T-helper 2 cell treated with Interferon-gamma antibody and Interleukin-4, amounts not matched to agents 5 μg/mL and 100 μg/mL, for 36 hours (primary cell): ENCODE measurements around the gene TMEM131.
A peak's percentile ranks its signal among the peaks of the same experiment; 100 is the strongest.
"Not testable (repeated sequence)": the region's sequence is repeated elsewhere in the genome, so short reads cannot be mapped to it uniquely, and the experiment has no call there.

Experiments used
- DNase-seq: peaks from one replicate; pipeline ENCODE4 v3.0.0; 2021; ENCODE audit warnings: low spot score
- H3K27ac Mint-ChIP-seq: one replicate; pipeline ENCODE4 v1.8.0; 2021; ENCODE audit warnings: mild to moderate bottlenecking, mixed read lengths
- H3K27me3 Mint-ChIP-seq: one replicate; pipeline ENCODE4 v1.8.0; 2021; ENCODE audit warnings: low read depth, mixed read lengths
- H3K36me3 Mint-ChIP-seq: one replicate; pipeline ENCODE4 v1.8.0; 2021; ENCODE audit warnings: low read depth, mixed read lengths
- H3K4me1 Mint-ChIP-seq: one replicate; pipeline ENCODE4 v1.8.0; 2021; ENCODE audit warnings: low read depth, mixed read lengths
- H3K4me3 Mint-ChIP-seq: one replicate; pipeline ENCODE4 v1.8.0; 2022; ENCODE audit warnings: mild to moderate bottlenecking, moderate library complexity, mixed read lengths
- H3K9me3 Mint-ChIP-seq: one replicate; pipeline ENCODE4 v1.8.0; 2021; ENCODE audit warnings: mixed read lengths

TMEM131 gene, protein sequence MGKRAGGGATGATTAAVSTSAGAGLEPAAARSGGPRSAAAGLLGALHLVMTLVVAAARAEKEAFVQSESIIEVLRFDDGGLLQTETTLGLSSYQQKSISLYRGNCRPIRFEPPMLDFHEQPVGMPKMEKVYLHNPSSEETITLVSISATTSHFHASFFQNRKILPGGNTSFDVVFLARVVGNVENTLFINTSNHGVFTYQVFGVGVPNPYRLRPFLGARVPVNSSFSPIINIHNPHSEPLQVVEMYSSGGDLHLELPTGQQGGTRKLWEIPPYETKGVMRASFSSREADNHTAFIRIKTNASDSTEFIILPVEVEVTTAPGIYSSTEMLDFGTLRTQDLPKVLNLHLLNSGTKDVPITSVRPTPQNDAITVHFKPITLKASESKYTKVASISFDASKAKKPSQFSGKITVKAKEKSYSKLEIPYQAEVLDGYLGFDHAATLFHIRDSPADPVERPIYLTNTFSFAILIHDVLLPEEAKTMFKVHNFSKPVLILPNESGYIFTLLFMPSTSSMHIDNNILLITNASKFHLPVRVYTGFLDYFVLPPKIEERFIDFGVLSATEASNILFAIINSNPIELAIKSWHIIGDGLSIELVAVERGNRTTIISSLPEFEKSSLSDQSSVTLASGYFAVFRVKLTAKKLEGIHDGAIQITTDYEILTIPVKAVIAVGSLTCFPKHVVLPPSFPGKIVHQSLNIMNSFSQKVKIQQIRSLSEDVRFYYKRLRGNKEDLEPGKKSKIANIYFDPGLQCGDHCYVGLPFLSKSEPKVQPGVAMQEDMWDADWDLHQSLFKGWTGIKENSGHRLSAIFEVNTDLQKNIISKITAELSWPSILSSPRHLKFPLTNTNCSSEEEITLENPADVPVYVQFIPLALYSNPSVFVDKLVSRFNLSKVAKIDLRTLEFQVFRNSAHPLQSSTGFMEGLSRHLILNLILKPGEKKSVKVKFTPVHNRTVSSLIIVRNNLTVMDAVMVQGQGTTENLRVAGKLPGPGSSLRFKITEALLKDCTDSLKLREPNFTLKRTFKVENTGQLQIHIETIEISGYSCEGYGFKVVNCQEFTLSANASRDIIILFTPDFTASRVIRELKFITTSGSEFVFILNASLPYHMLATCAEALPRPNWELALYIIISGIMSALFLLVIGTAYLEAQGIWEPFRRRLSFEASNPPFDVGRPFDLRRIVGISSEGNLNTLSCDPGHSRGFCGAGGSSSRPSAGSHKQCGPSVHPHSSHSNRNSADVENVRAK (N-terminal part only)

DNA sequence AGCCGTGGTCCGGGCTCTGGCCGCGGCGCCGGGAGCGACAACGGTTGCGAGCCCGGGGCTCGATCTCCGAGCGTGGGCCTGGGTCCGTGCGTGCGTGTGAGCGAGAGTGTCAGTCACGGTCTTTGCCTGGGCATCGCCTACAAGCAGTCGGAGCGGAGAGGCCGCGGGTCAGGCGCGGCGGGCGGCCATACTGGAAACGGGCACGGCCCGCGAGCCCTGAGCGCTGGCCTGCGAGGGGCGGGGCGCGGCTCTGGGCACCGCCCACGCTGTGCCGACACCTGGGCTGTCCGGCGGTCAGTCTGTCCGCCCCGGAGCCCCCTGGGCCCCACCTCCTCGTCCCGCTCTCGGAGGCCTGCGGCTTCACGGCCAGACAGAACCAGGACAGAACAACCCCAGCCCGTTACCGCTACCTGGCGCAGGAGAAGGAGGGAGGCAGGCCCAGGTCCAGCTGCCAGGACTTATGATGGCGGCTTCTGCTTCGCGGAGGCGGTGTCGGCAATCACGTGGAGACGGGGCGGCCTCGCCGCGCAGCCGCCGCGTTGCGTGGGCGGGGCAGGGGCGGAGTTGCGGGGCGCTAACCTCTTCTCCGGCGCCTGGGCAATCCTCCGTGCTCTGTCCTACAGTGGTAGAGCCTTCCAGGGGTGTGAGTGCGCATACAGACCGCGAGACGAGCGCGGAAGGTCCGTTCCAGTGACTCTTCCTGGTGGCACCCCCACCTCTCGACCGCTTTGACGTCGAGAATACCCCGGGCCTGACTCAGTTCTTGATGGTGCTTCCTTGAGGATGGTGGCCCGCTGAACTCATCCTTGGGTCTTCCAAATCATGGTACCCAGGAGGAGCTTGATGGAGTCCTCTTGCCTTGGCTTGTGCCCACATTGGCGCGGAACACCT lies at the start of gene TMEM131:
TMEM131 (minus strand) TSS at position 215 of the 891 bp plus-strand sequence. CDS start 286 bp downstream, outside the sequence.
- H3K36me3 Mint-ChIP-seq, result peaks cover 5% of the 10 kb centered on the region
- H3K9me3 Mint-ChIP-seq, result no peaks in the 10 kb centered on the region
- H3K27me3 Mint-ChIP-seq, result no peaks in the 10 kb centered on the region
- H3K4me3 Mint-ChIP-seq, result peak within 1 kb of the TSS; percentile 97
- H3K4me1 Mint-ChIP-seq, result peaks cover 31% of the 10 kb centered on the region
- peak within 1 kb of the TSS; percentile 96 for H3K27ac Mint-ChIP-seq
- DNase-seq, result peak; percentile 95

DNA sequence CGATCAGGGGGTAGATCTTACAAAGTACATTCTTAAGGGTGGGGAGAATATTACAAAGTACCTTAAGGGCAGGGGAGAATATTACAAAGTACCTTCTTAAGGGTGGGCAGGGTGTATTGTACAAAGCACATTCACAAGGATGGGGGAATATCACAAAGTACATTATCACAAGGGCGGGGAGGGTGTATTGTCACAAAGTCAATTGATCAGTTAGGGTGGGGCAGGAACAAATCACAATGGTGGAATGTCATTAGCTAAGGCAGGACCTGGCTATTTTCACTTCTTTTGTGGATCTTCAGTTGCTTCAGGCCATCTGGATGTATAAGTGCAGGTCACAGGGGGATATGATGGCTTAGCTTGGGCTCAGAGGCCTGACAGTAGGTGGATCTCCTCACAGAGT lies 49.0 kb upstream of the TMEM131 start:
- Mint-ChIP-seq H3K27me3 (peaks cover 10% of the 10 kb centered on the region), H3K9me3 (peaks cover 26% of the 10 kb centered on the region)
- H3K36me3 Mint-ChIP-seq, H3K4me1 Mint-ChIP-seq, H3K4me3 Mint-ChIP-seq, DNase-seq, H3K27ac Mint-ChIP-seq: not testable (repeated sequence)

DNA sequence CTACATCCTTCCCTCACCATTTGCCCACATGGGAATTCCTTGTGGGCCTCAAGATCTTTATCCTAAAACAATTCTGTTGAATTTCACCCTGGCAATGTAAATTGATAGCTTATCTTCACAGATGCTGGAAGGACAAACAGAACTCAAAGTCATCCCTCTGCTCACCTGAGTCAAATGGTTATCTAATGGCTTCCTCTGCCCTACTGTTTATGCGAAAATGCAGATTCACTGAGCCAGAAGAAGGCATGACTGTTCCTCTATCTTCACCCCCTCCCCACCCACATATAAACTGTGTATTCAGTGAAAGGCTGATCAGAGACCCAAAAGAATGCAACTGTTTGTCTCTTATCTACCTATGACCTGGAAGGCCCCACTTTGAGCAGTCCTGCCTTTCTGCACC lies 47.4 kb upstream of the TMEM131 start:
- H3K4me3 Mint-ChIP-seq, result no peak overlapping the region
- H3K27me3 Mint-ChIP-seq, result peaks cover 13% of the 10 kb centered on the region
- H3K4me1 Mint-ChIP-seq, result no peaks in the 10 kb centered on the region

DNA sequence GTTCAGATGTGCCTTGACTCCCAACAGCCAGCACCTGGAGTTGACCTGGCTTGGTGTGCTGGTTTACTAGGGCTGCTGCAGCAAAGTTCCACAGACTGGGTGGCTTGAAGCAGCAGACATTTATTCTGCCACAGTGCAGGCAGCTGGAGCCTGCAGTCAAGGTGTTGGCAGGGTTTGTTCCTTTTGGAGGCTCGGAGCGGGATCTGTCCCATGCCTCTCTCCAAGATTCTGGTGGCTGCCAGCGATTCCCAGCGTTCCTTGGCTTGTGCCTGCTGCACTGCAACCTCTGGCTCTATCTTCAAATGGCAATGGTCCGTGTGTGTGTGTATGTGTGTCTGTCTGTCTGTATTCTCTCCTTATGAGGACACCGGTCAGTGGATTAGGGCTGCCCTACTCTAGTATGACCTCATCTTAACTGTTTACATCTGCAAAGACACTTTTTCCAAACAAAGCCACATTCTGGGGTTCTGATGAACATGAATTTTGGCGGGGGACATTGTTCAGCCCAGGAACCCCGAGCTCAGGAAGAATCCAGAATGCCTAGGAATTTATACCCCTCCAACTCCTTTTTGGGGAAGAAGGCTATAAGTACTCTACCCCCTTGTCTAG lies 44.7 kb upstream of the TMEM131 start:
- DNase-seq, result no peak
- Mint-ChIP-seq H3K4me3 (no peak overlapping the region), H3K9me3 (peaks cover 22% of the 10 kb centered on the region), H3K36me3 (no peaks in the 10 kb centered on the region), H3K27me3 (peaks cover 11% of the 10 kb centered on the region), H3K4me1 (no peaks in the 10 kb centered on the region), H3K27ac (no peak overlapping the region)

More for the DNA sequence above, 47.4 kb upstream of the TMEM131 start:
- Mint-ChIP-seq H3K9me3 (peaks cover 26% of the 10 kb centered on the region), H3K36me3 (no peaks in the 10 kb centered on the region), H3K27ac (no peak overlapping the region)
- DNase-seq, result no peak

DNA sequence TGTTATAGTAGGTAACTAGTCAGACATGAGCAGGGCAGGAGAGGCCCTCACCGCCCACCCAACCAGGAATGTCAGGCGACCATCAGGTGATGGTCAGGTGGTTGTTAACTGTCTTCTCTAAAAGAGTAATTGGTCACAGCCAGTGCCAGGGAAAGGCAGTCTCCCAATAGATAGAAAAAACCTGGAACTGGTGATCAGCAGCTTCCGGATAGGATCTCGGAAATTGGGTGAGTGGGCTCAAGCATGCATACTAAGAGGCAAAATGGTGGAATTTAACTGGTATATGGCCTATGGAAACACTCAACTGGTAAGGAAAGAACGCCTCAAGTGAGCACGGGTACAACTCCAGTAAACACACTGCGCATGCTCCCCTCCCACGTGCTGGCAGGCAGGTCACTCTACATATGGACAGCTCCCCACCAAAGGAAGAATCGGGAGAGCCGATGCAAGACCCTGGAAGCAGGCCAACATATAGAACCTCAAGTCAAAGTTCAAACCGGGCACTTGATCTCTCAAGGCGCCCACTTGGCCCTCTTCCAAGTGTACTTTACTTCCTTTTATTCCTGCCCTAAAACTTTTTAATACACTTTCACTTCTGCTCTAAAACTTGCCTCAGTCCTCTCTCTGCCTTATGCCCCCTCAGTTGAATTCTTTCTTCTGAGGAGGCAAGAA lies 43.5 kb upstream of the TMEM131 start:
- Mint-ChIP-seq H3K4me1 (no peaks in the 10 kb centered on the region), H3K4me3 (no peak overlapping the region), H3K36me3 (no peaks in the 10 kb centered on the region), H3K27me3 (peaks cover 11% of the 10 kb centered on the region), H3K9me3 (peaks cover 10% of the 10 kb centered on the region), H3K27ac (no peak overlapping the region)
- no peak for DNase-seq

DNA sequence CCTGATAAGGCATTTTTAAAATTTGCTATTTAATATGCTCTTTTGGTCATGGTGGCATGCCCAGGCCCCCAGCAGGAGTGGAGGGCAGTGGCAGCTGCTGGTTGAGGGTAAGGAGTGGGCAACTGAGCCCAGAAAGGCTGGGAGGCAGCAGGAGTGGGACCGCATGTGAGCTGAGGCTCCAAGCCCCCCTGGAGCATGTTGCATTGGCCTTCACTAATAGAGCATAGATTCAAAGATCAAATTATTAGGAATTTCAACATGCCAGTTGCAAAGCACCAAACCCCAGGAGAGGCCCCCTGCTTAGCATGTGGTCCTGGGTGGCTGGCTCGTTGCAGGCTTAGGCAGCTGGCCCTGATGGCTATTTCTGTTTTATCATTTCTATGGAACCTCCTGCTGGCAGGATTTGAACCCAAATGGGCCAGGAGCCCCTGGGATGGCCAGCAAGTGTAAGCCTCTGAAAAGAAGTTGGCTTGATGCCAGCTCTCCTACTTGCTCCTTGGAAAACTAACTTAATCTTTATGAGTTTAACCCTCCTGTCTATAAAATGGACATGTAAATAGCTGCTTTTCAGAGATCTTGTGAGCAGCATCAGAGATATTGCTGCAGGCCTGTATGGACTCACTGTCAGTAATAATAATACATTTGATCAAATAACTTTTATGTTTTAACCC lies 42.1 kb upstream of the TMEM131 start:
- Mint-ChIP-seq H3K9me3 (no peaks in the 10 kb centered on the region), H3K4me3 (no peak overlapping the region), H3K4me1 (no peaks in the 10 kb centered on the region), H3K36me3 (no peaks in the 10 kb centered on the region), H3K27ac (no peak overlapping the region), H3K27me3 (peaks cover 6% of the 10 kb centered on the region)
- DNase-seq, result no peak

DNA sequence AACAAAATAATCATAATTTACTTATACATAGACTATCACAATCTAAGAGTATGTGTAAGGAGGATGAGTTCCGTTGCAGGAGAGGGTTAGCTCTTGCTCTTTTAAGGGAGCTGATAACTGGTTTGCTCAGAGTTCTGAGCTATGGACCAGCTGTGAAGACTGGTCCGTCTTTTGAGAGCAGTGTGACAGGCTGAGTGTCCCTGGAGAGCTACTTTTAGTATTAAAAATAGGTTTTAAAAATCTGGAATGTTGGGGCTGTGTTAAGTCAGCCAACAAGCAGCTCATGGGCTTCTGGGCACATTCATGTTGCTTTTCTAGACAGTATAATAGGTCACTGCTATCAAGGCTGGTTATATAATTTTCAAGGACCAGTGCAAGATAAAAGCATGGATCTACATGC lies 41.5 kb upstream of the TMEM131 start:
- H3K4me1 Mint-ChIP-seq, result no peaks in the 10 kb centered on the region
- no peaks in the 10 kb centered on the region for H3K36me3 Mint-ChIP-seq

DNA sequence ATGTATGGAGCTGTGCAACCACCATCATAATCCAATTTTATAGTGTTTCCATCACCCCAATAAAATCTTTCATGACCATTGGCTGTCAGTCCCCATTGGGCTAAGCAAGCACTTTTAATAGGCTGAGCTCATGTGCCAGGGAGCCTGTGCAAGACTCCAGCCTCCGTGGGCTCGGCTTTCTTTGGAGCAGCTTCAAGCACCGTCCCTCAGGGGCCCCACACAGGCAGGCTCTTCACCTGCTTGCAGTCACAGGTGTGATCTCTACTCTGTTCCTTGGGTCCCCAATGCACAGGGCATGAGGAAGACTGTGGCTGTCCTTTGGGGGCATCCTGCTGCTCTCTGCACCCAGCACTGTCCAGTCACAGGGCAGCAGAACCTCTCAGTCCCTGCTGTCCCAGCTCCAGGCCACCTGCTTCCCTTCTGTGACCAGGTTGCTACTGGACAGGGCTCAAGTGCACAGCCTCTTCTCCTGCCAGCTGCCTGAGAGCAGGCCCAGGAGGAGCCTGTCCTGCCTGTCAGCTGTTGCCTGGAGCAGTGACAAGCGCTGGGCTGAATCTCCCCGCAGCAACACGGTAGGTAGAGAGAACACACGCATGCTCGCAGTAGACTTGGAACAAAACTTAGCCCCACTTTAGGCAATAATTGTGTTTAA lies 40.7 kb upstream of the TMEM131 start:
- H3K27ac Mint-ChIP-seq, result no peak overlapping the region
- DNase-seq, result no peak
- no peaks in the 10 kb centered on the region for H3K9me3 Mint-ChIP-seq
- no peaks in the 10 kb centered on the region for H3K4me1 Mint-ChIP-seq
- no peak overlapping the region for H3K4me3 Mint-ChIP-seq
- H3K27me3 Mint-ChIP-seq, result peaks cover 3% of the 10 kb centered on the region
- no peaks in the 10 kb centered on the region for H3K36me3 Mint-ChIP-seq

More for the DNA sequence above, 41.5 kb upstream of the TMEM131 start:
- Mint-ChIP-seq H3K9me3 (no peaks in the 10 kb centered on the region), H3K27ac (no peak overlapping the region), H3K4me3 (no peak overlapping the region), H3K27me3 (peaks cover 3% of the 10 kb centered on the region)
- no peak for DNase-seq

DNA sequence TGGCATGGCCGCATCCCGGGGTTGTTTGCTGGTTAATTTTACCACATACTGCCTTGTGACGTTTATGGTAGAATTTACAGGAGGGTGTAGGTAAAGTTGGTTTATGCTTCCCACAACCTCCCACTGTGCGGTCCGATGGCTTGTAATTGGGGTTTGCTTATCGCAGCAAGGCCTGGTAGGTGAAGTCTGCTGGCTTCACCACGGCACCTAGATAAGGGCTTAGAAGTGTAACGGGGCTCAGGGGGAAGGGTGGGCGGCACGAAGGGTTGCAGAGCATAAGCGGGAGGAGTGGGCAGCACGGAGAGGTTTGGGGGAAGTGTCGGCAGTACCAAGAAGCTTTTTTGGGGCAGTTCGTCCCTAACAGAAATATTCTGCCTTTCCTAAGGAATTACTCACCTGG lies 39.0 kb upstream of the TMEM131 start:
- H3K9me3 Mint-ChIP-seq, result no peaks in the 10 kb centered on the region

DNA sequence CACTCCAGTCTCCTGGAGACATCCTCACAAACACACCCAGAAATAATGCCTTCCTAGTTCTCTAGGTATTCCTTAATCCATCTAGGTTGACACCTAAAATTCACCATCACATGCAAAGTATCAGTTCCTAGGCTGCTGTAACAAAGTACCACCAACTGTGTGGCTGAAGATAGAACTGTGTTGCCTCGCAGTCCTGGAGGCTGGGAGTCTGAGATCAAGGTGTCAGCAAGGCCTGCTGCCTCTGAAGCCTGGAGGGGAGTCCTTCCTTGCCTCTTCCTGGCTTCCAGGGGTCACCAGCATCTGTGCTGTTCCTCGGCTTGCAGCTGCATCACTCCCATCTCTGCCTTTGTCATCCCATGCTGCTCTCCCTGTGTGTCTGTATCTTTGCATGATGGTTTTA lies 36.3 kb upstream of the TMEM131 start:
- no peaks in the 10 kb centered on the region for H3K27me3 Mint-ChIP-seq

More for the DNA sequence above, 39.0 kb upstream of the TMEM131 start:
- no peak overlapping the region for H3K4me3 Mint-ChIP-seq
- no peak overlapping the region for H3K27ac Mint-ChIP-seq
- no peaks in the 10 kb centered on the region for H3K4me1 Mint-ChIP-seq
- no peaks in the 10 kb centered on the region for H3K36me3 Mint-ChIP-seq
- no peak for DNase-seq
- H3K27me3 Mint-ChIP-seq, result peaks cover 3% of the 10 kb centered on the region

DNA sequence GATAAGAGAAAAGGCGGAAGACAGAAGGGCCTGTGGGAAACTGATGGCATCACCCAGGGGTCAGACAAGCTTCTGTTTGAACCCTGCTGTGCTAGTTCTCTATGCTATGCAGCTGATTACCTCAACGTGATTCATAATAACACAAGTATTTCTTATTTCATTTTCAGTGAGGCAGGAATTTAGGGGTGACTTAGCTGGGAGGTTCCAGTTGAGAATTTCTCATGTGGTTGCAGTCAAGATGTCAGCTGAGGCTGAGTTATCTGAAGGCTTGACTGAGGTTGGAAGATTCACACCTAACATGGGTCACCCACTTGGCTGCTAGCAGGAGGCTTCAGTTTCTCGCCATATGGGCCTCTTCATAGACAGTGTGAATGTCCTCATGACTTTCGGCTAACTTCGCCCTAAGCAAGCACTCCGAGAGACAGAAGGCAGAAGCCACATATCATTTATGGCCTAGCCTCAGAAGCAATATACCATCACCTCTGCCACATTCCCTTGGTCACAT lies 34.0 kb upstream of the TMEM131 start:
- H3K27me3 Mint-ChIP-seq, result peaks cover 7% of the 10 kb centered on the region
- no peak overlapping the region for H3K4me3 Mint-ChIP-seq
- no peaks in the 10 kb centered on the region for H3K36me3 Mint-ChIP-seq
- DNase-seq, result no peak
- peaks cover 22% of the 10 kb centered on the region for H3K4me1 Mint-ChIP-seq
- no peaks in the 10 kb centered on the region for H3K9me3 Mint-ChIP-seq
- H3K27ac Mint-ChIP-seq, result no peak overlapping the region

More for the DNA sequence above, 36.3 kb upstream of the TMEM131 start:
- peaks cover 11% of the 10 kb centered on the region for H3K4me1 Mint-ChIP-seq
- no peaks in the 10 kb centered on the region for H3K36me3 Mint-ChIP-seq
- H3K9me3 Mint-ChIP-seq, result no peaks in the 10 kb centered on the region
- H3K4me3 Mint-ChIP-seq, result no peak overlapping the region
- DNase-seq, result no peak
- H3K27ac Mint-ChIP-seq, result no peak overlapping the region
